ENCODE results near the gene NKX6-1. TPM values are rescaled to one million over a fixed set of nuclear protein-coding genes. Genes with fewer than 3 reads are reported as not detected.

Gene NKX6-1
- total and polyA plus RNA-seq, 3 donors from 2014 or later, result 0.87 to 1.9 (median 1.3) TPM

GRCh38 chr4:84495118-84495793 lies 3.8 kb downstream of the NKX6-1 start:
- Histone ChIP-seq H3K27me3 (no peaks in the 10 kb centered on the region), H3K9me3 (no peaks in the 10 kb centered on the region), H3K27ac (no peak overlapping the region), H3K4me1 (peaks cover 10% of the 10 kb centered on the region), H3K4me3 (no peak overlapping the region), H3K36me3 (ENCODE audit: low read depth, missing control alignments) (no peaks in the 10 kb centered on the region)
- TF ChIP-seq CTCF (IDR thresholded peaks at IDR 0.05), result no peak
- TF ChIP-seq POLR2A (IDR thresholded peaks at IDR 0.05), result no peak
- WGBS, 2 donors, result 7 to 9% methylated on average over 21 of the region's 21 CpGs
- DNase-seq, result no peak
- intact Hi-C loops (cut with DNase I; ENCODE audit: low total_unique reads), result no loop called here

GRCh38 chr4:84494531-84494930 lies 4.6 kb downstream of the NKX6-1 start:
- DNase-seq, result no peak
- H3K4me1 ChIP-seq, result peaks cover 10% of the 10 kb centered on the region

GRCh38 chr4:84494076-84494475 lies 5.0 kb downstream of the NKX6-1 start:
- no peaks in the 10 kb centered on the region for H3K36me3 ChIP-seq (ENCODE audit: low read depth, missing control alignments)
- 15 to 16% methylated on average over 2 of the region's 2 CpGs for WGBS, 2 donors
- H3K4me3 ChIP-seq, result no peak overlapping the region
- TF ChIP-seq CTCF (IDR thresholded peaks at IDR 0.05), result no peak
- TF ChIP-seq POLR2A (IDR thresholded peaks at IDR 0.05), result no peak
- intact Hi-C loops (cut with DNase I; ENCODE audit: low total_unique reads), result no loop called here
- no peaks in the 10 kb centered on the region for H3K9me3 ChIP-seq
- no peak overlapping the region for H3K27ac ChIP-seq
- H3K4me1 ChIP-seq, result peaks cover 9% of the 10 kb centered on the region
- H3K27me3 ChIP-seq, result no peaks in the 10 kb centered on the region
- DNase-seq, result no peak

More at GRCh38 chr4:84494531-84494930, 4.6 kb downstream of the NKX6-1 start:
- Histone ChIP-seq H3K27ac (no peak overlapping the region), H3K36me3 (ENCODE audit: low read depth, missing control alignments) (no peaks in the 10 kb centered on the region), H3K9me3 (no peaks in the 10 kb centered on the region), H3K4me3 (no peak overlapping the region), H3K27me3 (no peaks in the 10 kb centered on the region)
- intact Hi-C loops (cut with DNase I; ENCODE audit: low total_unique reads), result no loop called here
- WGBS, 2 donors, result 54 to 60% methylated on average over 2 of the region's 2 CpGs
- TF ChIP-seq POLR2A (IDR thresholded peaks at IDR 0.05), result no peak
- no peak for TF ChIP-seq CTCF (IDR thresholded peaks at IDR 0.05)

GRCh38 chr4:84493092-84493850 lies 5.8 kb downstream of the NKX6-1 start:
- 3 to 5% methylated on average over 48 to 62 of the region's 62 CpGs for WGBS, 2 donors
- TF ChIP-seq POLR2A (IDR thresholded peaks at IDR 0.05) (no peak), CTCF (IDR thresholded peaks at IDR 0.05) (no peak)
- peak; percentile 57 for DNase-seq
- H3K9me3 ChIP-seq, result no peaks in the 10 kb centered on the region
- H3K4me1 ChIP-seq, result peaks cover 1% of the 10 kb centered on the region
- no peaks in the 10 kb centered on the region for H3K27me3 ChIP-seq
- intact Hi-C loops (cut with DNase I; ENCODE audit: low total_unique reads), result no loop called here
- H3K36me3 ChIP-seq (ENCODE audit: low read depth, missing control alignments), result no peaks in the 10 kb centered on the region
- H3K4me3 ChIP-seq, result peak overlapping the region; percentile 18 to 24
- no peak overlapping the region for H3K27ac ChIP-seq
